DMS 273 (cell line): ENCODE results near the gene ULK1.

Experiments
- DNase-seq: peaks from one replicate; lab custom pipeline; 2025; ENCODE audit not compliant: unreplicated experiment; lab: John Stamatoyannopoulos, UW

Gene ULK1

DNA sequence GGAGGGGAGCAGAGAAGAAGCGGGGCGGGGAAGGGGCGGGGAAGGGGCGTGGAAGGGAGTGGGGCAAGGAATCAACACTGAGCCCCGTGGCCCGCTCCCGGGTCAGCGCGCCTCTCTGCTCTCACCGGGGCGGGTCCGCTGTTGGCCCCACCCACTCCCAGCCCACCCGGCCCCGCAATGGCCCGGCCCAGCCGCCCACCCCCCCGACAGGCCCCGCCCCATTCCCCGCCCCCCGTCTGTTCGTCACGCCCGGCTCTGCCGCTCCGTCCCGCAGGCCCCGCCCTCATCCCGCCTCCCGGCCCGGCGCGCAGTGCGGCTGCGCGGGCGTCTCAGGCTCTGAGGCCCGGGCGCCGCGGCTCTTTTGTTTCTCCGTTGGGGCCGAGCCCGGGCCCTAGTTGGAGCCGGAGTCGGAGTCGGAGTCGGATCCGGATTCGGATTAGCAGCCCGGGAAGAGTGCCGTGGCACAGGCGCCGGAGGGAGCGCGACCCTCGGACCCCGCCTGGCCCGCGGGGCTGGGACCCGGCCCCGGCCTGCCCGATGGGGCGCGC lies at the start of gene ULK1:
TSS of gene ULK1 (plus strand) at position 310 of the 548 bp plus-strand sequence. CDS start 380 bp downstream, outside the sequence.
- peak; percentile 94 for DNase-seq

DNA sequence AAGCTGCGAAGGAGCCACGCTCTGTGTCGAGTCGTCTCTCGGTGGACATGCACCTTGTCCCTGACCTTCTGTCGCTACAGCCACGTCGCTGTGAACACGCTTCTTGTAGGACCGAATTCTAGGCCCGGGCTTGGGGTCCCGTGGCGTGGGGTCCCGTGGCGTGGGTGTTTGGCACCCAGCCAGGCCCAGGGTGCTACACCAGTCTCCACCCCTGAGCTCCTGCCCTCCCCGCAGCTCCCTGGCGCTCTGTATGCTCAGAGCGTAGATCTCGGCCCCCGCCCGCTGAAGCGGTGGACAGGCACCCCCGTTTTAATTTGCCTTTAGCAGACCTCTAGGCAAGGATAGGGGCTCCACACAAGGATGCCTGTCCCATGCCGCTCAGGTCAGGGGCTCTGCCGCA lies 49.8 kb upstream of the ULK1 start:
- no peak for DNase-seq

DNA sequence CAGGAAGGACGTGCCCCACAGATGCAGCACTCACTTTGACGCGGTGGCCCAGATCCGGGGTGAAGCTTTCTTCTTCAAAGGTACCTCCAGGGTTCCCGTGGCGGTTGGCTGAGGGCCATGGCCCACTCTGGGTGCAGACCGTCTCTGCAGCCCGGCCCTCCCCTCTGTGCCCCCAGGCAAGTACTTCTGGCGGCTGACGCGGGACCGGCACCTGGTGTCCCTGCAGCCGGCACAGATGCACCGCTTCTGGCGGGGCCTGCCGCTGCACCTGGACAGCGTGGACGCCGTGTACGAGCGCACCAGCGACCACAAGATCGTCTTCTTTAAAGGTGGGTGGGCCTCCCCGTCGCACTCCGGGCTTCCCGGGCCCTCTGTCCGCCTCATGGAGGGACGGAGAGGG lies 49.3 kb upstream of the ULK1 start:
- no peak for DNase-seq

DNA sequence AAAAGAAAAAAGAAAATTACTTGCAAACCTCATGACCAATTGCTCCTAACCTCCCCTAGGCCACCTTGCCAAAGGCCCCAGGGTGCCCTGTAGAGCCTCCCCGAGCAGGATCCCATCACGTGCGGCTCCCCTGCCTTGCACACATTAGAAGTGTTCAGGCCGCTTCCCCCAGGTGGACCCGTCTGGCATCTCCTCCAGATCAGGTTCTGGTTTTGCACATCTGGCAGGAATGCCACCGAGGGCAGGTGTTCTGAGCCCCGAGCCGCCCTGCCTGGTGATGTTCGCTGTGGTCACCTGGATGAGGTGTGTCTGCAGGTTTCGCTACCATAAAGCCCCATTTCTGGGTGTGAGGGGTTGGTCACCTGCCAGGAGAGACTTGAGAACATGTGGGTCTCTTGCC lies 47.0 kb upstream of the ULK1 start:
- no peak for DNase-seq

DNA sequence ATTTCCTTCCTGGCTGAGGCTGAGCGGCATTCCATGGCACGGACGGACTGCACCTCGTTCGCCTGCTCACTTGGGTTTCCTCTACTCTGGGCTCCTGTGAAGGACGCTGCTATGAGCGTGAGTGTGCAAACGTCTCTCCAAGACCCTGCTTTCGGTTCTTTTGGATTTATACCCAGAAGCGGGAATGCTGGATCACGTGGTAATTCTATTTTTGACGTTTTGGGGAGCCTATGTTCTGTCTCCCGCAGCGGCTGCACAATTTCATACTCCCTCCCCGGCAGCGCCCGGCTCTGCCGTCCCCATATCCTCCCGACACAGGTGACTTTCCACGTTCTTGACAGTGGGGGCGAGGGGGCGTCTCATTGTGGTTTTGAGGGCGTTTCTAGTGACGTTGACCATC lies 45.7 kb upstream of the ULK1 start:
- DNase-seq = no peak

DNA sequence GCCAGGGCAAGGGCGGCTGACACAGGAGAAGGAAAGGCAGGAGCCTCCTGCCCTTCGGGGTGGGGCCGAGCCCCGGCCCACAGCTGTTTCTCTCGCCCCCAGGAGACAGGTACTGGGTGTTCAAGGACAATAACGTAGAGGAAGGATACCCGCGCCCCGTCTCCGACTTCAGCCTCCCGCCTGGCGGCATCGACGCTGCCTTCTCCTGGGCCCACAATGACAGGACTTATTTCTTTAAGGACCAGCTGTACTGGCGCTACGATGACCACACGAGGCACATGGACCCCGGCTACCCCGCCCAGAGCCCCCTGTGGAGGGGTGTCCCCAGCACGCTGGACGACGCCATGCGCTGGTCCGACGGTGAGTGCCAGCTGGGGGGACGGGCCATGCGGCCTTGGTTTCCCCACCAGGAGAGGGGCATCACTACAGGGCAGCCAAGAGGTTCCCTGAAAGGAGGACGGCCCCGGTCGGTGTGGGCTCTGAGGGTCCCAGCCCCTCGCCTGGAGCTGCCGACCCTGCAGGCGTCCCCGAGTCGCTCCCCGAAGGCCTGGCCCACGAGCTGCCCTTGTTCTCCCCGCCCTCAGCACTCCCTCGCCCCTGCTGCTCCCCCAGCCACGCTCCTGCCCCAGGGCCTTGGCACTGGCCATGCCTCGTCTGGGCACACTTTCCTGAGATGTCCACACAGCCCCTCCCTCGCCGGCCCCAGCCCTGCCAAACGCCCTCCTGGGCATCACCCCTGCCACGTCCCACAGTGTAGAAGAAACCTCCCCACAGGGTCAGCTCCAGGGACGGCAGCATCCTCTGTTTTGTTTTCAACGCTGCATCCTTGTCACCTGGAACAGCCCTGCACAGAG lies 44.5 kb upstream of the ULK1 start:
- DNase-seq = no peak

DNA sequence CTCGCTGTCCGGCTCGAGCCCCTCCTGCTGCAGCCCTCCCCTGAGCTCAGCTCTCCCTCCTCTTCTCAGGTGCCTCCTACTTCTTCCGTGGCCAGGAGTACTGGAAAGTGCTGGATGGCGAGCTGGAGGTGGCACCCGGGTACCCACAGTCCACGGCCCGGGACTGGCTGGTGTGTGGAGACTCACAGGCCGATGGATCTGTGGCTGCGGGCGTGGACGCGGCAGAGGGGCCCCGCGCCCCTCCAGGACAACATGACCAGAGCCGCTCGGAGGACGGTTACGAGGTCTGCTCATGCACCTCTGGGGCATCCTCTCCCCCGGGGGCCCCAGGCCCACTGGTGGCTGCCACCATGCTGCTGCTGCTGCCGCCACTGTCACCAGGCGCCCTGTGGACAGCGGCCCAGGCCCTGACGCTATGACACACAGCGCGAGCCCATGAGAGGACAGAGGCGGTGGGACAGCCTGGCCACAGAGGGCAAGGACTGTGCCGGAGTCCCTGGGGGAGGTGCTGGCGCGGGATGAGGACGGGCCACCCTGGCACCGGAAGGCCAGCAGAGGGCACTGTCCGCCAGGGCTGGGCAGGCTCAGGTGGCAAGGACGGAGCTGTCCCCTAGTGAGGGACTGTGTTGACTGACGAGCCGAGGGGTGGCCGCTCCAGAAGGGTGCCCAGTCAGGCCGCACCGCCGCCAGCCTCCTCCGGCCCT lies 43.4 kb upstream of the ULK1 start:
- DNase-seq = no peak

DNA sequence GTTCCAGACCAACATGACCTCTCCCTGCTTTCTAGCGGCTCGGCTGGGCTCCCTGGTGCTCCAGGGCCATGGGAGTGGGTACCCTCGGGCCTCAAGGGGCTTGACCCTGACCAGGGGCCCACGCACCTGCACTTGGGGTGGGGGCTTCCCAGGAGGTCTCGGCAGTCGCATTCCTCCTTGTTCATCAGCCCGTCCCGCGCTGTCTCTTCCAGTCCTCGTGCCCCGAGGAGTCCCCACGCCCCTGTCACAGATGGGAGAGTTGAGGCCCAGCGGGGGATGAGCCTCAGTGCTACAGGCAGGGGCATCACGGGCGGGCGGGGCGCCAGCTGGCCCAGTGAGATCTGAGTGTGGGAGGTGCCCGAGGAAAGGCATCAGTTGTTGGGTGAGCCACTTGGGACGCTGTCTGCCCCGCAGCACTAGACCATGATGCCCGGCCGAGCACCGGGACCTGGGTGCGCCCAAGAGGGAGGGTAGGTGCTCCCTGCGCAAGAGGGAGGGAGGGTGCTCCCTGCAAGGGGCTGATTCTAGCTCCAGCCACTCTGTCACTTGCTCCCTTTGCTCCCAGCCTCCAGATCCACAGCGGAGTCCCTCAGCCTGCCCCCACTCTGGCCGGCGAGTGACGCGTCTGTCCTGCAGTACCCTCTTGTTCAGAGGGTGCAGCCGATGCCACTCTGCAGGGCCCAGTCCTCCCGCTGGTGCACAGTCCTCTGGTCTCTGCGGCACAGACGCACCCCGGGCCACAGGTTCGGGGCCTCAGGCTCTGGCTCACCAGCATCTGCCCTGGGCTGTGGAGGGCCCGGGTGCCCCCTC lies 42.5 kb upstream of the ULK1 start:
- no peak for DNase-seq

DNA sequence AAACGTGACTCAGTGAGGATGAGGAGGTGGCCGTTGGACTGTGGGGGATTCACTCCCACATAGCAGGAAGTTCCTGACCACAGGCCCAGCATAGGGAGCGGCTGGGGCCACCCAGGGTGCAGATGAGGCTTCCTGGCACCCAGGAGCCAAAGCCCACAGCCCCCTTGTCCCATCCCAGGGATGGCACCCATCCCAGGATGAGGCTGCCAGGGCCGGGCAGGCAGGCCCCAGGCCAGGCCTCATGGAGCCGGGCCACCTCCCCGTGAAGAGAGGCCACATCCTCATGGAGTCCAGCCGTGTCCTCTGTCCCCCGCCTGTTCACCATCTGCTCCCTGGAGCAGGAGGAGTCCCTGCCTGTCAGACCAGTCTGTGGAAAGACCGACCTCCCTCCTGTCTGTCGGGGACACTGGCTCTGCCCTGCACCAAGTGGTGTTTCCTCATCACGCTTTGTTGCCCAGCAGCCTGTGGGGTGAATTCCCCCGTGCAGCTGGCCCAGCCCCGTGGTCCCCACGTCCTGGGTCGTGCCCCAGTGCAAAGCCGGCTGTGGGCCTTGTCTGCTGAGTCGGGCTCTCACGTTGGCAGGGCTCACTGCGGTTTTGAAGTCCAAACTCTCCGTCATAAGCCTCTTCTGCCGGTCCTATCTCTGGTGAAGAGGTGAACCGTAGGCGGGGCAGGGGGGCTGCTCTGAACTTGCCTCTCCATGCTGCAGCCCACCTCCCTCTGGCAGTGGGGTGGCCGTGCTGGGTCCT lies 41.7 kb upstream of the ULK1 start:
- DNase-seq = no peak

DNA sequence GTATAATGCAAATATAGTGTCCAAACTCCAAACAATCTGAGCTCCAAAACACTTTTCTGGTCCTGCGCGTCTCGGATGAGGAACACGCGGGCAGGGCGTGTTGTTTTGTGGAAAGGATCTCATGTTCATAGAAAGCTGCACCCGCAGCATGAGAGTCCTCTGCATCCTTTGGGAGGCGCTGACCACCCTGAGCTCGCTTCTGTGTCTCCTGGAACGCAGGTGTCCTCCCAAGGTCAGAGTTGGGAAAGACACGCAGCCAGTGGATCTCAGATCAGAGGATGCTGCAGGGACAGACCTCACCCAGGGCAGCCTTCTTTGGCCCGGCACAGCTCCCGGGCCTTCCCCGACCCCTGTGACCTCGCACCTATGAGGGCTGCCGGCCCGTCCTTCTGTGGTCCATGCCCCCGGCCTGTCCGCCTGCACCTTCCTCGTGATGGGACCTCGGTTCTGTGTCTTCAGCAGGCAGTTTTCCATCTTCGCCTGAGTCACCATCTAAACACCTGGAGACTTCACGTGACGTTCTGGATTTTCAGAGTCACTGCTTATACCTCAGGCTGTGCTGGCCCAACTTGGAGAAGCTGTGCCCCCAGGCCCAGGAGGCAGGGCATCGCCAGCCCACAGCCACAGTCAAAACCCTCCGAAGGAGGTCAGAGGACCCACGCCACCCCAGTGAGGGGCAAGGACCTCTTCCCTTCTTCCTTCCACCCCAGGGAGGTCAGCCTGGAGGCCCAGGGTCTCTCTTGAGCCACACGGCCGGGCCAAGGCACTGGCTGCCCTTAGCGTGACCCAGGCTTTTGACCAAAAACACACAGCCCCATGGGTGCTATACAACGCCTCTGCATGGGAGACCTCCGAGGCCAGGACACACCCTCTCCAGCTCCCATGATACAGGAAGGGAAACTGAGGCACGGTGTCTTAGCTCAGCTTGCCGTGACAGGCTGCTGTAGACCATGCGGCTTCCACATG lies 40.3 kb upstream of the ULK1 start:
- DNase-seq = no peak

DNA sequence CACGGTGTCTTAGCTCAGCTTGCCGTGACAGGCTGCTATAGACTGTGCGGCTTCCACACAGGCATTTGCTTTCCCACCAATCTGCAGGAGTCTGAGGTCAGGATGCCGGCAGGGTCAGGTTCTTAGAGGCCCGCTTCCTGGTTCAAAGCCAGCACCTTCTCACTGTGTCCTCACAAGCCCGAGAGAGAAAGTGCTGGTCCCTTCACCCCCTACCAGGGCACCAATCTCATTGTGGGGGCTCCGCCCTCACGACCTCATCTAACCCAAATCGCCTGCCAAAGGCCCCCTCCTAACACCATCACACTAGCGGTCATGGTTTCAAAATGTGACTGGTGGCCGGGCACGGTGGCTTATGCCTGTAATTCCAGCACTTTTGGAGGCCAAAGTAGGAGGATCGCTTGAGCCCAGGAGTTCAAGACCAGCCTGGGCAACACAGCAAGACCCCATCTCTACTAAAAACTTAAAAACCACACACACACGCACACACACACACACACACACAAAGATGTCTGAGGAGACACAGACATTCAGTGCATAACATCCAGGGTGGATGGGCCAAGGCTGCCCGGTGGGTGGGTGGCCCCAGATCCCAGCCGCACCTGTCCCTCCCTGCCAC lies 39.5 kb upstream of the ULK1 start:
- DNase-seq = no peak

DNA sequence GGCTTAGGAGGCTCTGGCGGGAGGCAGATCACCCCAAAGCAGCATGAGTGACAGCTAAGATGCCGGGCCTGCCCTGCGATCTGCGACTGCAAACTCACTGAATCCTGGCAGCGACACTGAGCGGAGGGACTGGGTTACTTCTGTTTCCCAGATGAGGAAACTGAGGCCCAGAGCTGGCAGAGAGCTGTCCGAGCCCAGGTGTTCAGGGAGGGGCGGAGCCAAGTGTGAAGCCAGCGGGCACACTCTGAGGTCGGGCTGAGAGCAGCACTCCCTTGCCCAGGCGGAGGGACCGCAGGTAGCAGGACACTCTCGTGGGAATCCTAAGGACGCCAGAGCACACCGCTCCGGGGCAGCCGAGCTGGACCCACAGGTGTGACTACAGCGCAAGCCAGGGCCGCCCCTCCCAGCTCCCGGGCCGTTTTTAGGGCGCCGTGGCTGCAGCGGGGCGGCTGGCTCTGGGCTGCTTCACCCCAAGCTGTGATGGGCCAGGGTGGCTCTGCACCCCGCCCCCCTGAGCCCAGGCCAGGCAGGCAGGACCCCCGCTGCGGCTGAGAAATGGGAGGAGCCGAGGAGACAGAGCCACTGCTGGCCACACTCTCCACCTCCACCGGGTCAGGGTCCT lies 38.8 kb upstream of the ULK1 start:
- no peak for DNase-seq

DNA sequence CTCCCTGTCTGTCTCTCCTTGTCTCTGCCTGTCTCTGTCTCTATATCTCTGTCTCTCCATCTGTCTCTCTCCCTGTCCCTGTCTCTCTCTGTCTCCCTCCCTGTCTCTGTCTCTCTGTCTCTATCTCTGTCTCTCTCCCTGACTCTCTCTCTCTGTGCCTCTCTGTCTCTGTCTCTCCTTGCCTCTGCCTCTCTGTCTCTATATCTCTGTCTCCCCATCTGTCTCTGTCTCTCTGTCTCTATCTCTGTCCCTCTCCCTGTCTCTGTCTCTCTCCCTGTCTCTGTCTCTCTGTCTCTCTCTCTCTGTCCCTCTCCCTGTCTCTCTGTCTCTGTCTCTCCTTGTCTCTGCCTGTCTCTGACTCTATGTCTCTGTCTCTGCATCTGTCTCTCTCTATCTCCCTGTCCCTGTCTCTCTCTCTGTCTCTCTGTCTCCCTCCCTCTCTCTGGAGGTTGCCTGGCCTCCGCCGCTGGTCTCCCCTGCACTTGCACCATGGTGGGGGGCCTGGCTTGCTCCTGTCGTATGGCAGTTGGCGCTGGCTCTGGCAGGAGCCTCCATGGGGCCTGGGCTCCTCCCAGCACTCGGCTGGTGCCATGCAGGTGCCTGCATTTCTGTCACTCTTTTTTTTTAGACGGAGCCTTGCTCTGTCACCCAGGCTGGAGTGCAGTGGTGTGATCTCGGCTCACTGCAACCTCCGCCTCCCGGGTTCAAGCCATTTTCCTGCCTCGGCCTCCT lies 37.9 kb upstream of the ULK1 start:
- no peak for DNase-seq

DNA sequence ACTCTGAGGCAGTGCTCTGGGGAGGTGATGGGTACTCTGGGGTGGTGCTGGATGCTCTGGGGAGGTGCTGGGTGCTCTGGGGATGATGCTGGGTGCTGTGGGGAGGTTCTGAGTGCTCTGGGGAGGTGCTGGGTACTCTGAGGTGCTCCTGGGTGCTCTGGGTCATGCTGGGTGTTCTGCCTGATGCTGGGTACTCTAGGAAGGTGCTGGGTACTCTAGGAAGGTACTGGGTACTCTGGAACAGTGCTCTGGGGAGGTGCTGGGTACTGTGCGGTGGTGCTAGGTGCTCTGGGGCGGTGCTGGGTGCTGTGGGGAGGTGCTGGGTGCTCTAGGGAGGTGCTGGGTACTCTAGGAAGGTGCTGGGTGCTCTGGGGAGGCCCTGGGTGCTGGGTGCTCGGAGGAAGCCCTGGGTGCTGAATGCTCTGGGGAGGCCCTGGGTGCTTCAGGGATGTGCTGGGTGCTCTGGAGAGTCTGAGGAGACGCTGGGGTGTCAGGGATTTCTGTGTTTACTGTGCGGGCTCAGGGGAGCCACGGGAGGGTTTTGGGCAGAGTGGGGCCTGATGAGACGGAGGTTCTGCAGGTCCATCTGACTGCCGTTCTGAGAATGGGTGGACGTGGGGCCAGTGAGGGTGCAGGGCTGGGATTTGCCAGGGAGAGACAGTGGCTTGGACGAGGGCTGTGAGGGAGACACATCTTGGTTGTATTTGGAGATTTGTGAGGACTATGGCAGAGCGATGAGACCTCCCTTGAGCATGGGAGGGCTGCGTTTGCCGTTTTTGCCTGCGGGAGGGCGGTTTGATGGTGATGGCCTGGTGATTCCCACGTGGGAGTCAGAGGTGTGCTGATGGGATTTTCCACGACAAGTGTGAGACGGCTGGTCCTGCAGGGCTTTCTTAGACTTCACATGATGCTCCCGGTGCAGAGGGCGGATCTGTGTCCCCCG lies 36.2 kb upstream of the ULK1 start:
- no peak for DNase-seq

DNA sequence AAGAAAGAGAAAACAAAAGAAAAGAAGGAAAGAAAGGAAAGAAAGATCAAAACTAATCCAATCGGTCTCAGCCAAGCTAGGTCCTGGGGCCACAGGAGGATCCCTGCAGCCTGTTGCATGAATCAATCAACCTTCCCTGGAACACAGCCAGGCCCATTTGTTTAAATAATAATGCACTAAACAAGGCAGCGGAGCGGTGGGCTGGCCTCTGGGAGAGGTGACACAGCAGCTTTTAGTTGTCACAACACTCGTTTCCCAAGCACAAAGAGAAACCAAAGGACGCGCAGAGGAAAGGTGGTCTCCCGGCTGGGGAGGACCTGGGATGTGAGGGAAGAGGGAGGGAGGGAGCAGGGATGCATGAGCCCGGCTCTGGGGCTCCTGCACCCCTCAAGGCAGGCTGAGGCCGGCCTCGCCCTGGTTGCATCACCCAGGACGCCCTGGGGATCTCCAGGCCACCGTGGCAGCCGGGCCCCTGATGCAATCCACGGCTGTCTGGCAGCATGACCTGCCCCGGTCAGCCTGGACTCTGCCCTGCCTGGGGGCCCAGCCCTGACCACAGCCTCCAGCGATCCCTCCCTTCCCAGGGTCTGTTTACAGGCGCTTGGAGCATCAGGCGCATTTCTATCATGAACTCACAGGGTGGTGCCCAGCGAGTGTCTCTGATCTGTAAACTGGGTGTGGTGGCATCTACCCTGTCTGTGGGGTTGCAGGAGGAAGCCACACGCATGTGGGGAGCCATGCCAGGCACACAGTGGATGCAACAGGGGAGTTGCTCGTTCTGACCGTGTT lies 33.8 kb upstream of the ULK1 start:
- peak; percentile 61 for DNase-seq
